Activated CD4-positive, CD25-positive, alpha-beta regulatory T cell (primary cell): Measurements from ENCODE around the gene COL8A1.
"Not testable (repeated sequence)": the region's sequence is repeated elsewhere in the genome, so short reads cannot be mapped to it uniquely, and the experiment has no call there.

Source experiments
- DNase-seq, 4 experiments: peaks; one replicate each; lab custom pipeline; 2025; lab: John Stamatoyannopoulos, UW

COL8A1 gene

GRCh38 chr3:99638167-99638948, at the start of gene COL8A1:
COL8A1 (plus strand) TSS chr3:99638594; CDS start chr3:99790683, 152,089 bp downstream.
- DNase-seq: no peak

- DNase-seq: not testable (repeated sequence)
These were observed 49.2 kb upstream of the COL8A1 start for GRCh38 chr3:99589168-99589567.

GRCh38 chr3:99599894-99600293, 38.5 kb upstream of the COL8A1 start:
- no peak for DNase-seq

GRCh38 chr3:99601515-99601914, 36.9 kb upstream of the COL8A1 start:
- DNase-seq: no peak

- DNase-seq: no peak
These were observed 36.2 kb upstream of the COL8A1 start for GRCh38 chr3:99602183-99602582.

- no peak for DNase-seq
These were observed 31.2 kb upstream of the COL8A1 start for GRCh38 chr3:99607151-99607550.

- DNase-seq: no peak
These were observed 23.6 kb upstream of the COL8A1 start for GRCh38 chr3:99614768-99615167.

GRCh38 chr3:99620077-99620767, 18.2 kb upstream of the COL8A1 start:
- no peak for DNase-seq

GRCh38 chr3:99620976-99621375, 17.4 kb upstream of the COL8A1 start:
- no peak for DNase-seq

- no peak for DNase-seq
These were observed 13.7 kb upstream of the COL8A1 start for GRCh38 chr3:99624496-99625236.

GRCh38 chr3:99625237-99625622, 13.2 kb upstream of the COL8A1 start:
- DNase-seq: no peak

- no peak for DNase-seq
These were observed 12.6 kb upstream of the COL8A1 start for GRCh38 chr3:99625643-99626416.

GRCh38 chr3:99626417-99626788, 12.0 kb upstream of the COL8A1 start:
- no peak for DNase-seq

GRCh38 chr3:99627062-99627826, 11.2 kb upstream of the COL8A1 start:
- no peak for DNase-seq

GRCh38 chr3:99630815-99631214, 7.6 kb upstream of the COL8A1 start:
- DNase-seq: no peak

- DNase-seq: no peak
These were observed 4.4 kb upstream of the COL8A1 start for GRCh38 chr3:99633887-99634558.

GRCh38 chr3:99634881-99635280, 3.5 kb upstream of the COL8A1 start:
- no peak for DNase-seq

GRCh38 chr3:99635348-99635747, 3.0 kb upstream of the COL8A1 start:
- DNase-seq: no peak

GRCh38 chr3:99637016-99637367, 1.4 kb upstream of the COL8A1 start:
- DNase-seq: no peak

- no peak for DNase-seq
These were observed 854 bp upstream of the COL8A1 start for GRCh38 chr3:99637368-99638111.
